Gastroesophageal sphincter (tissue), 3 donors: Measurements from ENCODE around the gene TIAM2.
"Not testable (repeated sequence)": the region's sequence is repeated elsewhere in the genome, so short reads cannot be mapped to it uniquely, and the experiment has no call there.

Experiments used
- EP300 ChIP-seq: sonication (generic); formaldehyde crosslinking; IDR thresholded peaks from one replicate; pipeline ENCODE4 v1.6.1; 2017; ENCODE audit warnings: antibody characterized with exemption, mild to moderate bottlenecking
- POLR2A ChIP-seq, 2 donors: fragments of 450-650 bp; IDR thresholded peaks; one replicate each; pipeline ENCODE4 v1.6.1; 2017; ENCODE audit warnings: antibody characterized with exemption in 2 of 2, mild to moderate bottlenecking in 2 of 2, moderate library complexity in 1 of 2
- TF ChIP-seq, protein P1 (sequence below), 4 experiments: fragments of 200-600 bp in 2 of 4; fragments of 450-650 bp in 2 of 4; sonication (generic) in 1 of 4; IDR thresholded peaks; one replicate each; pipeline ENCODE4 v1.5.1; 2017 to 2019; ENCODE audit warnings: antibody characterized with exemption in 4 of 4, mild to moderate bottlenecking in 2 of 4, moderate library complexity in 2 of 4

DNA sequence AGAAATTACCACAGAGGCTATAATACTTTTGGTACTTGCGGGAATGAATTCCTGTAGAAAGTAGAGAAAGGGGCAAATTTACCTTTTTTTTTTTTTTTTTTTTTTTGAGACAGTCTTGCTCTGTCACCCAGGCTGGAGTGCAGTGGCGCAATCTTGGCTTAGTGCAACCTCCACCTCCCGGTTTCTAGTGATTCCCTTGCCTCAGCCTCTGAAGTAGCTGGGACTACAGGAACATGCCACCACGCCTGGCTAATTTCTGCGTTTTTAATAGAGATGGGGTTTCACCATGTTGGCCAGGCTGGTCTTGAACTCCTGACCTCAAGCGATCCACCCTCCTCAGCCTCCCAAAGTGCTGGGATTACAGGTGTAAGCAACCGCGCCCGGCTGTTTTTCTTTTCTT, 189.9 kb downstream of the TIAM2 start:
- TF ChIP-seq, protein P1, sequence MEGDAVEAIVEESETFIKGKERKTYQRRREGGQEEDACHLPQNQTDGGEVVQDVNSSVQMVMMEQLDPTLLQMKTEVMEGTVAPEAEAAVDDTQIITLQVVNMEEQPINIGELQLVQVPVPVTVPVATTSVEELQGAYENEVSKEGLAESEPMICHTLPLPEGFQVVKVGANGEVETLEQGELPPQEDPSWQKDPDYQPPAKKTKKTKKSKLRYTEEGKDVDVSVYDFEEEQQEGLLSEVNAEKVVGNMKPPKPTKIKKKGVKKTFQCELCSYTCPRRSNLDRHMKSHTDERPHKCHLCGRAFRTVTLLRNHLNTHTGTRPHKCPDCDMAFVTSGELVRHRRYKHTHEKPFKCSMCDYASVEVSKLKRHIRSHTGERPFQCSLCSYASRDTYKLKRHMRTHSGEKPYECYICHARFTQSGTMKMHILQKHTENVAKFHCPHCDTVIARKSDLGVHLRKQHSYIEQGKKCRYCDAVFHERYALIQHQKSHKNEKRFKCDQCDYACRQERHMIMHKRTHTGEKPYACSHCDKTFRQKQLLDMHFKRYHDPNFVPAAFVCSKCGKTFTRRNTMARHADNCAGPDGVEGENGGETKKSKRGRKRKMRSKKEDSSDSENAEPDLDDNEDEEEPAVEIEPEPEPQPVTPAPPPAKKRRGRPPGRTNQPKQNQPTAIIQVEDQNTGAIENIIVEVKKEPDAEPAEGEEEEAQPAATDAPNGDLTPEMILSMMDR (IDR thresholded peaks at IDR 0.05), result not testable (repeated sequence)
- TF ChIP-seq POLR2A (IDR thresholded peaks at IDR 0.05); EP300: not testable (repeated sequence)
